SIG-M5 treated with dmso at 0.1 percent for 504 hours (cell line): ENCODE results near the gene CSKMT.

ENCODE experiments used
- DNase-seq: peaks from one replicate; lab custom pipeline; 2025; ENCODE audit not compliant: unreplicated experiment; lab: John Stamatoyannopoulos, UW

The CSKMT gene

DNA sequence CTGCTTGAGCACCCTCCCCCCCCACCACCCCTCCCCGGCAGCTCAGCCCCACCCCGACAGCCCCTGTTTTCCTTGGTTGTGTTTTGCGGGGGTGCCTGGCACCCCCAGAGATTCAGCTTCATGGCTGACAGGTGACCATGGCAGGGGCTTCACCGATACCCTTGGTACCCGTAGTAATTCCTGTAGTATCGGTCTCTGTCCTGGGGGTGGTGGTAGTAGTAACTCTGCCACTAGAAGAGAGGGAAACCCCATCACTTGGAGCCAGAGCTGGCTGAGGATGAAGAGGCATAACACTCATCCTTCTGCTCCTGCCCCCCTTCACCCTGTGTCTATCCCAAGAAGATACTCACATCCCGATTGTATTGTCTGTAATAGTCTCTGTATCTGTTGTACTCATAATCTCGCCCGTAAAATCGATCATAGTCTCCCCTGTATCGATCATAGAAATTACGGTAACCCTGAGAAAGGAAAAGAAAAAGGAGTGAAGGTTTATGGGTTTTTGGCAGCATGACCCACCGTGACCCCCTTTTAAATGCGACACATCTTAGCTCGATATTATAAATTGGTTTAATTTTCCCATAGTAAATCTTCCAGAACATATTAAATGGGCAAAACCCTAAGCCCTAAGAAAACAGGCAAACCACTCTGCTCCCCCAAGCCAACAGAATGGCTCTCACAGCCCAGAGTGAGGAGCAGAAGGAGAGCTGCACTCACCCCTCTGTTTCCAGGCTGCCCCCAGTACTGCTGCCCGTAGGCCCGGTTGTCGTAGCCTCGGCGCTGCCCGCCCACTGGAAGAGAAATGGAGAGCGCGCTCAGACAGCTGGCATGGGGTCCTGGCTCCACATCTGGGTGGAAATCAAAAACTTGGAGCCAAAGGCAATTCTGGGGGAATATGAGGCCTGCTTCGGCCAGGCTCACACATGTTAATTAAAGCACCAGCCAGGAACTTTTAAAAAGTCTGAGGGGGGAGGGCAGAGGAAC lies 50.3 kb downstream of the CSKMT start:
- DNase-seq: no peak

DNA sequence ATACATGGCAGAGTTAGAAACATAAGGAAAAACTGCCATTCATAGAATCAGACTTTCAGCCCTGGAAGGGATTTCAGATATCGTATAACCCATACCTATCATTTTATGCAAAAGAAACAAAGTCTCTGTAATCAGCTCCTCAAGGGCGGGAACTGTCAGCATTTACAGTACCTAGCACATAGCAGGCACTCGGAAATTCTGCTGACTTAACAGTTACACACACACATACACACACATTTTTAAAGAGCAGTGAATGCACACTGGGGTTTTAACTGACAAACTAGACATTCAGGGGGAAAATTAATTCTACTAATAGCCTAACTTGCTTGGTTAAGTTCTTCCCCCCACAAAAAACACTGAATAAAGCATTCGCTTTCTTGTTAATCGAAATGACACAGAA lies 51.1 kb downstream of the CSKMT start:
- no peak for DNase-seq

DNA sequence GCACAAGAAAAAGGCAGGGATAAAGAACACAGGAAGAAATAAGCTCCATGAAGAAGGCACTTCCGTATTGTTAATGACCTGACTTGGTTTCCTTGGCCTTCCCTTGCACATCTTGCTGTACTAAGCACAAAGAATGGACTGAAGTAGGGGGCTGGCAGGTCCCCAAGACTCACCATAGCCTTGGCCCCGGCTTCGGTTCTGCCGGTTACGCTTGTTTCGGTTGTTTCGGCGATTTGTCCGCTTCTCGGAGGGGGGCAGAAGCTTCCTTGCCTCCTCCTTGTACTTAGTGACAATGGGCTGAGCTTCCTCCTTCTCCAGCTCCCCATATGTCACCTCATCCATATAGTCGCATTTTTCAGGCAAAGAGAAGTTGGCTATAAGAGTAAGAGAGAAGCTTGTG lies 51.7 kb downstream of the CSKMT start:
- no peak for DNase-seq
